Mucosa of gallbladder (tissue), 1 donor: ENCODE data around the gene ISX. TPM values are rescaled to one million over a fixed set of nuclear protein-coding genes. Genes with fewer than 3 reads are reported as not detected.

ENCODE experiments used
- DNase-seq: peaks from one replicate; pipeline ENCODE4 v3.0.0-alpha.2; 2020; ENCODE audit warnings: low spot score
- total RNA-seq: library from RNA; stranded (reverse); gene quantifications from one replicate; pipeline ENCODE4 v1.2.1, GENCODE V29; 2021
- donor health status: DM: no; HTN: no; CAD: no.

The ISX gene
- total RNA-seq, 1 donor from 2014 or later: not detected

- no peak for DNase-seq
Measured at GRCh38 chr22:35111244-35111643, 45.3 kb downstream of the ISX start.

GRCh38 chr22:35113341-35113740 is 47.4 kb downstream of the ISX start:
- DNase-seq: no peak

GRCh38 chr22:35114131-35114980 is 48.4 kb downstream of the ISX start:
- DNase-seq: no peak

- no peak for DNase-seq
Measured at GRCh38 chr22:35115515-35115914, 49.6 kb downstream of the ISX start.

GRCh38 chr22:35116269-35116668 is 50.3 kb downstream of the ISX start:
- no peak for DNase-seq

GRCh38 chr22:35116817-35117216 is 50.9 kb downstream of the ISX start:
- DNase-seq: no peak

- DNase-seq: no peak
Measured at GRCh38 chr22:35119494-35119893, 53.5 kb downstream of the ISX start.

- no peak for DNase-seq
Measured at GRCh38 chr22:35124691-35125219, 58.8 kb downstream of the ISX start.

GRCh38 chr22:35126993-35127392 is 61.0 kb downstream of the ISX start:
- DNase-seq: no peak

- no peak for DNase-seq
Measured at GRCh38 chr22:35128637-35129036, 62.7 kb downstream of the ISX start.

GRCh38 chr22:35131525-35132000 is 65.6 kb downstream of the ISX start:
- no peak for DNase-seq

GRCh38 chr22:35132568-35132967 is 66.6 kb downstream of the ISX start:
- DNase-seq: no peak

- DNase-seq: no peak
Measured at GRCh38 chr22:35133702-35134380, 67.9 kb downstream of the ISX start.

GRCh38 chr22:35134637-35135036 is 68.7 kb downstream of the ISX start:
- no peak for DNase-seq

GRCh38 chr22:35135165-35135564 is 69.2 kb downstream of the ISX start:
- no peak for DNase-seq

Other genes starting within 250 kb of the ISX start
- gene HMGXB4, start 191.3 kb downstream of the ISX start, total RNA-seq: 15.8 TPM
- 82.9 TPM for gene TOM1, start 233.7 kb downstream of the ISX start, total RNA-seq